ENCODE data around the gene DNAJC22.

GRCh38 chr12:49304161-49304560 is 42.5 kb upstream of the DNAJC22 start:
- TF ChIP-seq, protein P1, sequence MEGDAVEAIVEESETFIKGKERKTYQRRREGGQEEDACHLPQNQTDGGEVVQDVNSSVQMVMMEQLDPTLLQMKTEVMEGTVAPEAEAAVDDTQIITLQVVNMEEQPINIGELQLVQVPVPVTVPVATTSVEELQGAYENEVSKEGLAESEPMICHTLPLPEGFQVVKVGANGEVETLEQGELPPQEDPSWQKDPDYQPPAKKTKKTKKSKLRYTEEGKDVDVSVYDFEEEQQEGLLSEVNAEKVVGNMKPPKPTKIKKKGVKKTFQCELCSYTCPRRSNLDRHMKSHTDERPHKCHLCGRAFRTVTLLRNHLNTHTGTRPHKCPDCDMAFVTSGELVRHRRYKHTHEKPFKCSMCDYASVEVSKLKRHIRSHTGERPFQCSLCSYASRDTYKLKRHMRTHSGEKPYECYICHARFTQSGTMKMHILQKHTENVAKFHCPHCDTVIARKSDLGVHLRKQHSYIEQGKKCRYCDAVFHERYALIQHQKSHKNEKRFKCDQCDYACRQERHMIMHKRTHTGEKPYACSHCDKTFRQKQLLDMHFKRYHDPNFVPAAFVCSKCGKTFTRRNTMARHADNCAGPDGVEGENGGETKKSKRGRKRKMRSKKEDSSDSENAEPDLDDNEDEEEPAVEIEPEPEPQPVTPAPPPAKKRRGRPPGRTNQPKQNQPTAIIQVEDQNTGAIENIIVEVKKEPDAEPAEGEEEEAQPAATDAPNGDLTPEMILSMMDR (IDR thresholded peaks at IDR 0.05 in 8 of 11, conservative IDR thresholded peaks at IDR 0.05 in 3 of 11): no peak
- no peak for TF ChIP-seq POLR2A (IDR thresholded peaks at IDR 0.05)

Data from spleen (tissue), 7 donors.